Measurements from ENCODE around the gene C9orf152. TPM values are rescaled to one million over a fixed set of nuclear protein-coding genes. Genes with fewer than 3 reads are reported as not detected.

The C9orf152 gene
- total and polyA plus RNA-seq, 2 of the 13 experiments (the other 11 are each of a cell fraction or from before 2014, with no cell fraction given) = 0.24 to 0.48 TPM

DNA sequence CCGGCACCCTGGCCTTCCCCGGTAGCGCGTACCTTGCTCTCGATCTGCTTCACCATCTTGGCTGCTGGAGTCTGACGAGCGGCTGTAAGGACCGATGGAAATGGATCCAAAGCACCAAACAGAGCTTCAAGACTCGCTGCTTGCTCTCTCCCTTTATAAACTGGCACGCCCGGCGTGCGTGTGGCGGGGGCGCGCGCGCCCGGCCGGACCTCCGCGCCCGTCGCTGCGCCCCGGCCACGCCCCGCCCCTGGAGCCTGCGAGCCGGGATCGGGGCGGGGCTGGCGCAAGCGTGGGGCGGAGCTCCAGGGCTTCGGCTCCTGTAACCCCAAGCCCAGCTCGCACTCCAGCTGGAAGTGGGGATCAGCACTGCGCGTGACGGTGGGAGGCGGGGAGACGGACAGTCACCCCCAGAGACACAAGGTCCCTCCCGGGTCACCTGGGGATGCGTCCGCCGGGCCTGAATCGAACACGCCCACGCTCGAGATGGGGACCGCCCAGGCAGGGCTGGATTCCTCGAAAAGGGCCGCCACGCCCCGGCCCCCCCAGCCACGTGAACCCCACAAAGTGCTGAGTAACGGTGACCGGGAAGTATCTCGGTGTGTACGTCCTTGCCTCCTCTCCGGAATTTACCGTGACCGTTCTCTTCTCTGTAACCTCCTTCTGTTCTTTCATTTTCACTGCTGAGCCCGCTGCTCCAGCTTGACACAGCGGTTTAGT, 48.6 kb upstream of the C9orf152 start, which contains the start of gene TXN (continued):
- TF ChIP-seq, protein P1, sequence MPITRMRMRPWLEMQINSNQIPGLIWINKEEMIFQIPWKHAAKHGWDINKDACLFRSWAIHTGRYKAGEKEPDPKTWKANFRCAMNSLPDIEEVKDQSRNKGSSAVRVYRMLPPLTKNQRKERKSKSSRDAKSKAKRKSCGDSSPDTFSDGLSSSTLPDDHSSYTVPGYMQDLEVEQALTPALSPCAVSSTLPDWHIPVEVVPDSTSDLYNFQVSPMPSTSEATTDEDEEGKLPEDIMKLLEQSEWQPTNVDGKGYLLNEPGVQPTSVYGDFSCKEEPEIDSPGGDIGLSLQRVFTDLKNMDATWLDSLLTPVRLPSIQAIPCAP (CRISPR knock-in tag; IDR thresholded peaks at IDR 0.05; ENCODE audit: low read depth) = no peak
- TF ChIP-seq NR1H2 (CRISPR knock-in tag; IDR thresholded peaks at IDR 0.05; ENCODE audit: borderline replicate concordance, low read depth) = no peak
- peak; percentile 23; the same call in 1 of the 2 replicates for TF ChIP-seq IRF2 (CRISPR knock-in tag; IDR thresholded peaks at IDR 0.05)
- TF ChIP-seq BCL3 (CRISPR knock-in tag; IDR thresholded peaks at IDR 0.05) = no peak
- TF ChIP-seq ZNF232 (CRISPR knock-in tag; IDR thresholded peaks at IDR 0.05; ENCODE audit: borderline replicate concordance) = 0 out of 2 replicates have a peak, but pooled peaks have one; percentile 45
- TF ChIP-seq, protein P2, sequence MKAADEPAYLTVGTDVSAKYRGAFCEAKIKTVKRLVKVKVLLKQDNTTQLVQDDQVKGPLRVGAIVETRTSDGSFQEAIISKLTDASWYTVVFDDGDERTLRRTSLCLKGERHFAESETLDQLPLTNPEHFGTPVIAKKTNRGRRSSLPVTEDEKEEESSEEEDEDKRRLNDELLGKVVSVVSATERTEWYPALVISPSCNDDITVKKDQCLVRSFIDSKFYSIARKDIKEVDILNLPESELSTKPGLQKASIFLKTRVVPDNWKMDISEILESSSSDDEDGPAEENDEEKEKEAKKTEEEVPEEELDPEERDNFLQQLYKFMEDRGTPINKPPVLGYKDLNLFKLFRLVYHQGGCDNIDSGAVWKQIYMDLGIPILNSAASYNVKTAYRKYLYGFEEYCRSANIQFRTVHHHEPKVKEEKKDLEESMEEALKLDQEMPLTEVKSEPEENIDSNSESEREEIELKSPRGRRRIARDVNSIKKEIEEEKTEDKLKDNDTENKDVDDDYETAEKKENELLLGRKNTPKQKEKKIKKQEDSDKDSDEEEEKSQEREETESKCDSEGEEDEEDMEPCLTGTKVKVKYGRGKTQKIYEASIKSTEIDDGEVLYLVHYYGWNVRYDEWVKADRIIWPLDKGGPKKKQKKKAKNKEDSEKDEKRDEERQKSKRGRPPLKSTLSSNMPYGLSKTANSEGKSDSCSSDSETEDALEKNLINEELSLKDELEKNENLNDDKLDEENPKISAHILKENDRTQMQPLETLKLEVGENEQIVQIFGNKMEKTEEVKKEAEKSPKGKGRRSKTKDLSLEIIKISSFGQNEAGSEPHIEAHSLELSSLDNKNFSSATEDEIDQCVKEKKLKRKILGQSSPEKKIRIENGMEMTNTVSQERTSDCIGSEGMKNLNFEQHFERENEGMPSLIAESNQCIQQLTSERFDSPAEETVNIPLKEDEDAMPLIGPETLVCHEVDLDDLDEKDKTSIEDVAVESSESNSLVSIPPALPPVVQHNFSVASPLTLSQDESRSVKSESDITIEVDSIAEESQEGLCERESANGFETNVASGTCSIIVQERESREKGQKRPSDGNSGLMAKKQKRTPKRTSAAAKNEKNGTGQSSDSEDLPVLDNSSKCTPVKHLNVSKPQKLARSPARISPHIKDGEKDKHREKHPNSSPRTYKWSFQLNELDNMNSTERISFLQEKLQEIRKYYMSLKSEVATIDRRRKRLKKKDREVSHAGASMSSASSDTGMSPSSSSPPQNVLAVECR (CRISPR knock-in tag; IDR thresholded peaks at IDR 0.05; ENCODE audit: borderline replicate concordance) = peak; percentile 78
- no peak for TF ChIP-seq SIX4 (CRISPR knock-in tag; IDR thresholded peaks at IDR 0.05)
- TF ChIP-seq ETV5 (CRISPR knock-in tag; IDR thresholded peaks at IDR 0.05; ENCODE audit: borderline replicate concordance) = no peak
- no peak; the same call in 1 of the 2 replicates for TF ChIP-seq RARA (CRISPR knock-in tag; IDR thresholded peaks at IDR 0.05)
- no peak for TF ChIP-seq ZNF207 (IDR thresholded peaks at IDR 0.05; ENCODE audit: borderline replicate concordance)
- peak; percentile 51; the same call in 1 of the 2 replicates for TF ChIP-seq MAFF (IDR thresholded peaks at IDR 0.05; ENCODE audit: low read depth, low read length)
- TF ChIP-seq SMAD3 (CRISPR knock-in tag; IDR thresholded peaks at IDR 0.05) = no peak
- no peak for TF ChIP-seq ZNF615 (CRISPR knock-in tag; IDR thresholded peaks at IDR 0.05; ENCODE audit: borderline replicate concordance)
- TF ChIP-seq PRMT3 (CRISPR knock-in tag; IDR thresholded peaks at IDR 0.05; ENCODE audit: borderline replicate concordance, low read depth) = no peak
- peak; percentile 61 for TF ChIP-seq SP5 (CRISPR knock-in tag; IDR thresholded peaks at IDR 0.05; ENCODE audit: borderline replicate concordance, low read depth)
- no peak for TF ChIP-seq PLRG1 (conservative IDR thresholded peaks at IDR 0.05)
- TF ChIP-seq ZNF136 (CRISPR knock-in tag; IDR thresholded peaks at IDR 0.05; ENCODE audit: low read depth) = no peak
- TF ChIP-seq SAP130 (CRISPR knock-in tag; IDR thresholded peaks at IDR 0.05; ENCODE audit: low read depth) = peak; percentile 82
- no peak for TF ChIP-seq CEBPB (IDR thresholded peaks at IDR 0.05; ENCODE audit: borderline replicate concordance, low read depth, low read length)
- TF ChIP-seq ZSCAN5A (CRISPR knock-in tag; IDR thresholded peaks at IDR 0.05; ENCODE audit: borderline replicate concordance) = 0 out of 2 replicates have a peak, but pooled peaks have one; percentile 50
- peak; percentile 17; the same call in 1 of the 2 replicates for TF ChIP-seq ZFP82 (CRISPR knock-in tag; IDR thresholded peaks at IDR 0.05; ENCODE audit: borderline replicate concordance)
- TF ChIP-seq ZNF543 (CRISPR knock-in tag; IDR thresholded peaks at IDR 0.05) = no peak

Measured in HepG2 (cell line).